ENCODE data around the gene SRPRB. TPM values are rescaled to one million over a fixed set of nuclear protein-coding genes. Genes with fewer than 3 reads are reported as not detected.

The SRPRB gene
- 63.1 and 69.9 TPM in 2 replicates for total RNA-seq (2014; rRNA removed; shearing (Covaris generic))

GRCh38 chr3:133805702-133806475, at the start of gene SRPRB:
TSS of gene SRPRB (plus strand) at chr3:133805815. CDS start at chr3:133805849, 34 bp downstream.
- H3K36me3 ChIP-seq, result peaks cover 32% of the 10 kb centered on the region
- H3K27me3 ChIP-seq (replicated peaks), result no peaks in the 10 kb centered on the region
- no peaks in the 10 kb centered on the region for H3K4me1 ChIP-seq (replicated peaks)
- H3K9me3 ChIP-seq (replicated peaks), result no peaks in the 10 kb centered on the region
- no peak within 1 kb of the TSS for H3K27ac ChIP-seq
- peak within 1 kb of the TSS; percentile 86 for H3K4me3 ChIP-seq
- peak; percentile 85 to 92 for DNase-seq (ENCODE audit: low read depth in 1 of 2, low spot score in 2 of 2)

- Histone ChIP-seq H3K4me3 (no peak overlapping the region), H3K9me3 (replicated peaks) (no peaks in the 10 kb centered on the region), H3K27ac (no peak overlapping the region), H3K4me1 (replicated peaks) (no peaks in the 10 kb centered on the region), H3K36me3 (no peaks in the 10 kb centered on the region), H3K27me3 (replicated peaks) (no peaks in the 10 kb centered on the region)
- no peak for DNase-seq (ENCODE audit: low read depth in 1 of 2, low spot score in 2 of 2)
These were observed 48.6 kb upstream of the SRPRB start for GRCh38 chr3:133756716-133757694.

- H3K27ac ChIP-seq, result no peak overlapping the region
- no peaks in the 10 kb centered on the region for H3K9me3 ChIP-seq (replicated peaks)
- no peaks in the 10 kb centered on the region for H3K27me3 ChIP-seq (replicated peaks)
- no peaks in the 10 kb centered on the region for H3K4me1 ChIP-seq (replicated peaks)
- H3K4me3 ChIP-seq, result no peak overlapping the region
- DNase-seq (ENCODE audit: low read depth in 1 of 2, low spot score in 2 of 2), result no peak
- H3K36me3 ChIP-seq, result no peaks in the 10 kb centered on the region
These were observed 47.7 kb upstream of the SRPRB start for GRCh38 chr3:133757701-133758567.

- Histone ChIP-seq H3K36me3 (no peaks in the 10 kb centered on the region), H3K4me1 (replicated peaks) (no peaks in the 10 kb centered on the region)
- no peak for DNase-seq (ENCODE audit: low read depth in 1 of 2, low spot score in 2 of 2)
These were observed 47.1 kb upstream of the SRPRB start for GRCh38 chr3:133758568-133758928.

GRCh38 chr3:133758964-133759739, 46.5 kb upstream of the SRPRB start:
- Histone ChIP-seq H3K27ac (no peak overlapping the region), H3K4me1 (replicated peaks) (no peaks in the 10 kb centered on the region), H3K36me3 (no peaks in the 10 kb centered on the region), H3K9me3 (replicated peaks) (no peaks in the 10 kb centered on the region), H3K4me3 (no peak overlapping the region), H3K27me3 (replicated peaks) (no peaks in the 10 kb centered on the region)
- no peak for DNase-seq (ENCODE audit: low read depth in 1 of 2, low spot score in 2 of 2)

More at GRCh38 chr3:133758568-133758928, 47.1 kb upstream of the SRPRB start:
- Histone ChIP-seq H3K9me3 (replicated peaks) (no peaks in the 10 kb centered on the region), H3K4me3 (no peak overlapping the region), H3K27me3 (replicated peaks) (no peaks in the 10 kb centered on the region), H3K27ac (no peak overlapping the region)

GRCh38 chr3:133759740-133760305, 45.8 kb upstream of the SRPRB start:
- Histone ChIP-seq H3K4me1 (replicated peaks) (no peaks in the 10 kb centered on the region), H3K4me3 (no peak overlapping the region), H3K9me3 (replicated peaks) (no peaks in the 10 kb centered on the region), H3K27ac (no peak overlapping the region), H3K27me3 (replicated peaks) (no peaks in the 10 kb centered on the region), H3K36me3 (no peaks in the 10 kb centered on the region)
- DNase-seq (ENCODE audit: low read depth in 1 of 2, low spot score in 2 of 2), result no peak

GRCh38 chr3:133760916-133761315, 44.7 kb upstream of the SRPRB start:
- Histone ChIP-seq H3K4me3 (no peak overlapping the region), H3K27me3 (replicated peaks) (0 out of 2 replicates have a peak, but pooled peaks cover 3% of the 10 kb centered on the region), H3K4me1 (replicated peaks) (no peaks in the 10 kb centered on the region), H3K27ac (no peak overlapping the region), H3K9me3 (replicated peaks) (no peaks in the 10 kb centered on the region), H3K36me3 (no peaks in the 10 kb centered on the region)
- no peak for DNase-seq (ENCODE audit: low read depth in 1 of 2, low spot score in 2 of 2)

- no peak overlapping the region for H3K27ac ChIP-seq
- no peaks in the 10 kb centered on the region for H3K9me3 ChIP-seq (replicated peaks)
- DNase-seq (ENCODE audit: low read depth in 1 of 2, low spot score in 2 of 2), result no peak
- no peaks in the 10 kb centered on the region for H3K4me1 ChIP-seq (replicated peaks)
- no peaks in the 10 kb centered on the region for H3K36me3 ChIP-seq
- 0 out of 2 replicates have a peak, but pooled peaks cover 3% of the 10 kb centered on the region for H3K27me3 ChIP-seq (replicated peaks)
- H3K4me3 ChIP-seq, result no peak overlapping the region
These were observed 43.8 kb upstream of the SRPRB start for GRCh38 chr3:133761605-133762484.

GRCh38 chr3:133762539-133762938, 43.1 kb upstream of the SRPRB start:
- no peak overlapping the region for H3K4me3 ChIP-seq
- DNase-seq (ENCODE audit: low read depth in 1 of 2, low spot score in 2 of 2), result no peak
- H3K27me3 ChIP-seq (replicated peaks), result 0 out of 2 replicates have a peak, but pooled peaks cover 3% of the 10 kb centered on the region
- no peaks in the 10 kb centered on the region for H3K4me1 ChIP-seq (replicated peaks)
- H3K36me3 ChIP-seq, result no peaks in the 10 kb centered on the region
- H3K27ac ChIP-seq, result no peak overlapping the region
- no peaks in the 10 kb centered on the region for H3K9me3 ChIP-seq (replicated peaks)

GRCh38 chr3:133763797-133764683, 41.6 kb upstream of the SRPRB start:
- Histone ChIP-seq H3K9me3 (replicated peaks) (no peaks in the 10 kb centered on the region), H3K27me3 (replicated peaks) (0 out of 2 replicates have a peak, but pooled peaks cover 3% of the 10 kb centered on the region), H3K4me1 (replicated peaks) (no peaks in the 10 kb centered on the region), H3K36me3 (no peaks in the 10 kb centered on the region), H3K27ac (no peak overlapping the region), H3K4me3 (no peak overlapping the region)
- DNase-seq (ENCODE audit: low read depth in 1 of 2, low spot score in 2 of 2), result no peak

- H3K4me1 ChIP-seq (replicated peaks), result no peaks in the 10 kb centered on the region
- H3K9me3 ChIP-seq (replicated peaks), result no peaks in the 10 kb centered on the region
- no peak overlapping the region for H3K27ac ChIP-seq
- no peak overlapping the region for H3K4me3 ChIP-seq
- no peak for DNase-seq (ENCODE audit: low read depth in 1 of 2, low spot score in 2 of 2)
- H3K36me3 ChIP-seq, result no peaks in the 10 kb centered on the region
- H3K27me3 ChIP-seq (replicated peaks), result 0 out of 2 replicates have a peak, but pooled peaks cover 3% of the 10 kb centered on the region
These were observed 40.4 kb upstream of the SRPRB start for GRCh38 chr3:133765256-133765655.
